ENCODE data around the gene REL. TPM values are rescaled to one million over a fixed set of nuclear protein-coding genes. Genes with fewer than 3 reads are reported as not detected.

The REL gene
- total RNA-seq, 1 experiment from 2014 or later, result 6.2 TPM

DNA sequence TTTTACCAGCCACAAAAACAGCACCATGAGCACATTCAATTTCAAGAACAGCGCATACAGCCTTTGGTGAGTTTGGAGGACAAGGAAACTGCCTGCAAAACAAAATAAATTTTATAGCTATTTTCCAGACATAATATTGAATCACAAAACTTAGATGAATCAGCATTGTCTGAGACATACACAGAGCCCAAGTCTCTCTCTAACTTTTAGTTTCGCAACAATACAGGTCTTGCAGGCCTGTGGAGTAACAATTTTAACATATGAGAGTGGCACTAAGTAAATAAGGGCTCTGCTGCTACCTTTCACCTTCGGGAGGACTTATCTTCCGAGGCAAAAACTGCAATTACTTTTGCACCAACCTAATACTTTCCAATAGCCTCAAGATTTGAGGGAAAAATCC is 80.1 kb downstream of the REL start:
- H2AK5ac ChIP-seq (ENCODE audit: insufficient read length, low read length), result no peak overlapping the region
- Mint-ChIP-seq H3K27me3 (ENCODE audit: low read depth) (no peaks in the 10 kb centered on the region), H3K27ac (no peak overlapping the region), H3K9me3 (no peaks in the 10 kb centered on the region), H3K4me1 (peaks cover 3 to 9% of the 10 kb centered on the region in 2 experiments; a peak in 3 of 4 replicates), H3K4me3 (no peak overlapping the region), H3K36me3 (ENCODE audit: insufficient read depth in 1 of 3, low read depth in 3 of 3) (no peaks in the 10 kb centered on the region; a peak in 1 of 7 replicates)
- H3K23me2 ChIP-seq (ENCODE audit: insufficient read length, low read depth, low read length, poor library complexity, severe bottlenecking), result no peaks in the 10 kb centered on the region
- H2BK12ac ChIP-seq (ENCODE audit: insufficient read length, low read depth, low read length), result no peak overlapping the region
- H2BK15ac ChIP-seq (ENCODE audit: low read depth, low read length), result no peak overlapping the region
- no peak overlapping the region for H4K91ac ChIP-seq (ENCODE audit: insufficient read length, low read depth, low read length)
- no peak overlapping the region for H3K56ac ChIP-seq (ENCODE audit: insufficient read length, low read depth, low read length)
- no peaks in the 10 kb centered on the region for H3K79me2 ChIP-seq (ENCODE audit: insufficient read depth, low read length)
- H4K8ac ChIP-seq (replicated peaks; ENCODE audit: insufficient read length, low read depth, low read length), result no peak overlapping the region
- no peak overlapping the region for H3K23ac ChIP-seq (ENCODE audit: insufficient read length, low read depth, low read length)
- no peak overlapping the region for H3K18ac ChIP-seq (ENCODE audit: insufficient read length, low read depth, low read length)
- no peak overlapping the region for H3T11ph ChIP-seq (ENCODE audit: low read length)
- H3K4me1 ChIP-seq (ENCODE audit: insufficient read depth, low read length), result no peaks in the 10 kb centered on the region; the same call in 1 of the 2 replicates
- no peak overlapping the region for H2BK20ac ChIP-seq (ENCODE audit: low read depth, low read length, poor library complexity, severe bottlenecking)
- WGBS (ENCODE audit: extremely low coverage, insufficient read length, low lambda C conversion rate), result no CpG with 5 or more reads among the region's 4 CpGs
- H3K79me1 ChIP-seq (ENCODE audit: insufficient read depth, low read depth, low read length, poor library complexity, severe bottlenecking), result no peaks in the 10 kb centered on the region
- H3K9ac ChIP-seq (ENCODE audit: extremely low read depth, insufficient read length, low read length), result no peak overlapping the region
- H3K4ac ChIP-seq (ENCODE audit: low read depth, low read length), result no peak overlapping the region
- TF ChIP-seq, protein P1, sequence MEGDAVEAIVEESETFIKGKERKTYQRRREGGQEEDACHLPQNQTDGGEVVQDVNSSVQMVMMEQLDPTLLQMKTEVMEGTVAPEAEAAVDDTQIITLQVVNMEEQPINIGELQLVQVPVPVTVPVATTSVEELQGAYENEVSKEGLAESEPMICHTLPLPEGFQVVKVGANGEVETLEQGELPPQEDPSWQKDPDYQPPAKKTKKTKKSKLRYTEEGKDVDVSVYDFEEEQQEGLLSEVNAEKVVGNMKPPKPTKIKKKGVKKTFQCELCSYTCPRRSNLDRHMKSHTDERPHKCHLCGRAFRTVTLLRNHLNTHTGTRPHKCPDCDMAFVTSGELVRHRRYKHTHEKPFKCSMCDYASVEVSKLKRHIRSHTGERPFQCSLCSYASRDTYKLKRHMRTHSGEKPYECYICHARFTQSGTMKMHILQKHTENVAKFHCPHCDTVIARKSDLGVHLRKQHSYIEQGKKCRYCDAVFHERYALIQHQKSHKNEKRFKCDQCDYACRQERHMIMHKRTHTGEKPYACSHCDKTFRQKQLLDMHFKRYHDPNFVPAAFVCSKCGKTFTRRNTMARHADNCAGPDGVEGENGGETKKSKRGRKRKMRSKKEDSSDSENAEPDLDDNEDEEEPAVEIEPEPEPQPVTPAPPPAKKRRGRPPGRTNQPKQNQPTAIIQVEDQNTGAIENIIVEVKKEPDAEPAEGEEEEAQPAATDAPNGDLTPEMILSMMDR (conservative IDR thresholded peaks at IDR 0.05), result no peak
- no peak overlapping the region for H2BK120ac ChIP-seq (ENCODE audit: low read depth, low read length, poor library complexity, severe bottlenecking)
- no peak overlapping the region for H3K4me2 ChIP-seq (ENCODE audit: insufficient read depth, insufficient read length, low read length)
- no peaks in the 10 kb centered on the region for H4K20me1 ChIP-seq (ENCODE audit: control insufficient read depth, insufficient read depth, insufficient read length)
- H3K14ac ChIP-seq (ENCODE audit: insufficient read depth, low read length), result no peak overlapping the region
- no peak for DNase-seq
- H3K9me3 ChIP-seq (ENCODE audit: control insufficient read depth, low read depth, low read length), result no peaks in the 10 kb centered on the region
- no peak overlapping the region for H3K27ac ChIP-seq (ENCODE audit: insufficient read length, low read depth, low read length)
- H2BK5ac ChIP-seq (ENCODE audit: insufficient read length, low read length), result no peak overlapping the region
- H2AFZ ChIP-seq (ENCODE audit: low read length), result no peak overlapping the region
- no peaks in the 10 kb centered on the region for H3K27me3 ChIP-seq (ENCODE audit: insufficient read depth, low read length)
- H4K5ac ChIP-seq (ENCODE audit: insufficient read length, low read depth, low read length), result no peak overlapping the region
